Measurements from ENCODE around the gene TMEM9.

DNA sequence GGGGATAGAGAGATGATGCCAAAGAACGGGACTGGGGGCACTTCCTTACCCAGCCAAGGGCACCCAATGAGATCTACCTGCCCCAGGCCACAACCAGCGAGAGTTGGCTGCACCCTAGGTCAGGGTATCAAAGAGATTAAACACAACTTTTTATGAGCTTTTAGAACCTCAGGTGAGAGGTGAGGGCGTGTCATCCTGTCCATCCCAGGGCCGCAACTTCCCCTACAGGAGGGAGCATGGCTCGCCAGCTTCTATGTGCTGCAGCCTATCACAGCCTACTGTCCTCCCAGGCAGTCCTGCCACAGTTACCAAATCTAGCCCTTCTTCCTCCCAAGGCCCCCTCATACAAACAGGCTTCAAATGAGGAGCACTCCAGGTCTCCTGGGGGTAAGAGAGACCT is 12.9 kb downstream of the TMEM9 start:
- no peak for TF ChIP-seq EZH2 (IDR thresholded peaks at IDR 0.05; ENCODE audit: insufficient read depth, poor library complexity, severe bottlenecking)
- no peak for TF ChIP-seq EZH2phosphoT487 (IDR thresholded peaks at IDR 0.05; ENCODE audit: insufficient read depth, low read depth)
